ENCODE results near the gene RNU6-9.
A peak's percentile ranks its signal among the peaks of the same experiment; 100 is the strongest.

The RNU6-9 gene

DNA sequence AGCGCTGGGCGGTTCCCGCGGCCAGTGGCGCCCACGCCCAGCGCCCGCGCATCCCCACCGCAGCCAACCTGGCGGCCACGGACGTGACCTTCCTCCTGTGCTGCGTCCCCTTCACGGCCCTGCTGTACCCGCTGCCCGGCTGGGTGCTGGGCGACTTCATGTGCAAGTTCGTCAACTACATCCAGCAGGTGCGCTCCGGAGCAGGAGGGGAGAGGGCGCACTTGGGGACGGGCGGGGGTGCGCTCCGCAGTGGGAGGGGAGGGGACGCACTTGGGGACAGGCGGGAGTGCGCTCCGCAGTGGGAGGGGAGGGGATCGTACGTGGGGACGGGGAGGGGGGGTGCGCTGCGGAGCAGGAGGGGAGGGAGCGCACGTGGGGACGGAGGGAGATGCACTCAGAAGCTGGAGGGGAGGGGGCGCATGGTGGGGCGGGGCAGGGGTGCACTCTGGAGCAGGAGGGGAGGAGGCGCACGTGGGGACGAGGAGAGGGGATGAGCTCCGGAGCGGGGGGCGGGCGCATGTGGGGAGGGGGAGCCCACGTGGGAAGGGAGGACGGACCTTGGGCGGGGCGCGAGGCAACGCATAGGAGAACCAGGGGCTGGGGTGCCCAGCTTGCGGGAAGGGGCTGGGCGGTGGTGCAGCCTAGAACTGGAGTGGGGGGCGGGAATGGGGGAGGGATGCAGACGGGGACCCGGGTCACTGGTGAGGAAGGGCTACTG is 25.4 kb downstream of the RNU6-9 start:
- no peak for TF ChIP-seq CTCF (IDR thresholded peaks at IDR 0.05; ENCODE audit: low read depth, low read length)
- no peak overlapping the region for H3K4me3 ChIP-seq (ENCODE audit: low read depth, low read length)

DNA sequence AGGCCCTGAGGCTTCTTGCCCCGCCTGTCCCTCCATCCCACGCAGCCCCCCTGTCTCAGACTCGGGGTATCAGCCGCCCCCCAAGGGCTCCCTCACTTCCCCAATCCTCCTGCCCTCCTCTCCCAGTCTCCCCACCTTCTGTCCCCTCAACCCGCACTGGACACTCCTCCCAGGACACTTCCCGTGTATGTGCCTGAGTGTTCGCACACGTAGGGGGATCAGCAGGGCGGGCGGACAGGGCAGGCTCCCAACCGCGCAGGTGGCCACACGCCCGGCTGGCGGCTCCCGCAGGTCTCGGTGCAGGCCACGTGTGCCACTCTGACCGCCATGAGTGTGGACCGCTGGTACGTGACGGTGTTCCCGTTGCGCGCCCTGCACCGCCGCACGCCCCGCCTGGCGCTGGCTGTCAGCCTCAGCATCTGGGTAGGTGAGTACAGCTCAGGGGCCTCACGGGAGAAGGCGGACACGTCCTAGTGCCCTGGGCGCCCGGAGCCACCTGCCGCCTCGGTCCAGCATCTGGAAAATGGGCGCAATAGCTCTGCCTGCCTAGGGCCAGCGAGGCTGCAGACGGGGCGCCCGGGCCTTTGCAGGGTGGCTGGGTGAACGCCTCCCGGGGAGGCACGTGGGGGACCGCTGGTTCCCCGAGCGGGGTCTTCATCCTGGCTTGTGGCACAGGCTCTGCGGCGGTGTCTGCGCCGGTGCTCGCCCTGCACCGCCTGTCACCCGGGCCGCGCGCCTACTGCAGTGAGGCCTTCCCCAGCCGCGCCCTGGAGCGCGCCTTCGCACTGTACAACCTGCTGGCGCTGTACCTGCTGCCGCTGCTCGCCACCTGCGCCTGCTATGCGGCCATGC is 26.1 kb downstream of the RNU6-9 start:
- no peak overlapping the region for H3K4me3 ChIP-seq (ENCODE audit: low read depth, low read length)
- TF ChIP-seq CTCF (IDR thresholded peaks at IDR 0.05; ENCODE audit: low read depth, low read length): no peak

- no peak overlapping the region for H3K4me3 ChIP-seq (ENCODE audit: low read depth, low read length)
These were observed 27.0 kb downstream of the RNU6-9 start for GRCh38 chr19:920051-920864.

GRCh38 chr19:924553-925086 is 31.3 kb downstream of the RNU6-9 start:
- H3K4me3 ChIP-seq (ENCODE audit: low read depth, low read length): peak overlapping the region; percentile 88
- TF ChIP-seq CTCF (IDR thresholded peaks at IDR 0.05; ENCODE audit: low read depth, low read length): no peak

More at GRCh38 chr19:920051-920864, 27.0 kb downstream of the RNU6-9 start:
- no peak for TF ChIP-seq CTCF (IDR thresholded peaks at IDR 0.05; ENCODE audit: low read depth, low read length)

- H3K4me3 ChIP-seq (ENCODE audit: low read depth, low read length): peak overlapping the region; percentile 88
- no peak for TF ChIP-seq CTCF (IDR thresholded peaks at IDR 0.05; ENCODE audit: low read depth, low read length)
These were observed 31.8 kb downstream of the RNU6-9 start for GRCh38 chr19:925087-925525.

DNA sequence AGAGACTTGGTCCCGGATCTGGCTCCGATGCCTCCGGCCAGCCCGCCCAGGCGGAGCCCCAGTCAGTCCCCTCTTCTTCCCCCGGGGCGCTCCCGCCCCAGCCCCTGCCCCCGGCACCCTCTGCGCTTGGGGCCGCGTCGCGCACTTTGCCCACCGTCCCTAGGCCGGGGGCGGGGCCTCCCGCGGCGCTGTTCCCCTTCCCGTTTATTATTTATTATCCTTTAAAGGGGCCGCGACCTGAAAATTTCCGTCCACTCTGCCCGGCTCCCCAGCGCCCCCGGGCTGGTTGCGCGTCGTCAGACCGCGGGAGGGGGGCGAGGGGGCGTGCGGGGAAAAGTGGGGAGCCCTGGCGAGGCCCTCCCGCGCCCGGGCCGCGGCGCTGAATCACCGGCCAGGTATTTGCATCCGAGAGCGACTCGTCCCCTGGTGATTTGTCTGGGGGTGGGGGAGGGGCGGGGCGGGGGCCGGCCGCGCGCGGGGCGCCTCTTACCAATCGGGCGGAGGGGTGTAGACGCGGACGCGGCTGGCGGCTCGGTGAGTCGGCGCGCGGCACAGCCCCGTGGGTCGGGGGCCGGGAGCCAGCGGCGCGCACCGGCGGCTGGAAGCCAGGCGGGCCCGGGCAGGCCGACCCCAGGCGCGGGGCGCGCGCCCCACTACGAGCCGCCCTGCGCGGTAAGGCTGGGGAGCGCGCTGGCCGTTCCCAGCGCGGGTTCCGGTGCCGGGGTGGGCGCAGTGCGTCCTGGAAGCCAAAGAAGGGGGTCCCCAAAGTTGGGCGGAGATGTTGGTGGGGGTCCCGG is 32.4 kb downstream of the RNU6-9 start, which contains the start of gene ARID3A:
ARID3A (plus strand) TSS at position 510 of the 797 bp plus-strand sequence. CDS start 3,494 bp downstream, outside the sequence.
- no peak for TF ChIP-seq CTCF (IDR thresholded peaks at IDR 0.05; ENCODE audit: low read depth, low read length)
- H3K4me3 ChIP-seq (ENCODE audit: low read depth, low read length): peak within 1 kb of the TSS; percentile 88

Data from WI38 (cell line).